Endothelial cell of umbilical vein (primary cell): ENCODE results near the gene ASB13.

Experiments used
- CTCF ChIP-seq, 2 donors: IDR thresholded peaks; 1 replicate in 1 of 2; 2 replicates in 1 of 2; pipeline ENCODE4 v1.5.1; 2011; ENCODE audit warnings: low read length in 2 of 2, mild to moderate bottlenecking in 2 of 2, moderate library complexity in 2 of 2, control low read depth in 1 of 2, inconsistent platforms in 1 of 2, low read depth in 1 of 2; ENCODE audit not compliant: insufficient read depth in 1 of 2; ENCODE audit errors: extremely low read depth in 1 of 2
- EZH2 ChIP-seq: IDR thresholded peaks from 2 replicates; pipeline ENCODE4 v1.6.1; 2012; ENCODE audit warnings: borderline replicate concordance, low read depth, mild to moderate bottlenecking, moderate library complexity, low read length, inconsistent platforms; ENCODE audit not compliant: severe bottlenecking
- JUN ChIP-seq: IDR thresholded peaks from 2 replicates; pipeline ENCODE4 v1.6.1; 2011; ENCODE audit warnings: borderline replicate concordance, low read depth; ENCODE audit not compliant: insufficient read length, insufficient read depth

GRCh38 chr10:5624701-5625100, 41.7 kb downstream of the ASB13 start:
- TF ChIP-seq EZH2 (no peak), JUN (no peak), CTCF (IDR thresholded peaks at IDR 0.05; ENCODE audit: extremely low read depth in 1 of 2, insufficient read depth in 1 of 2, low read depth in 1 of 2, low read length in 2 of 2) (no peak)
